Astrocyte (in vitro differentiated cells and primary cell): ENCODE measurements around the gene DDX59. TPM values are rescaled to one million over a fixed set of nuclear protein-coding genes. Genes with fewer than 3 reads are reported as not detected.

Source experiments
- DNase-seq: peaks from one replicate; pipeline ENCODE4 v3.0.0-alpha.2; 2010; ENCODE audit warnings: low read depth
- FAIRE-seq: peaks from 2 replicates; lab custom pipeline; 2011; peaks lifted over from hg19 to GRCh38; lab: Jason Lieb, UNC
- H2AFZ ChIP-seq: 2 replicates; pipeline ENCODE4 v1.6.0; 2012; ENCODE audit warnings: low read depth, low read length, inconsistent platforms
- H3K27ac ChIP-seq: 2 replicates; pipeline ENCODE4 v1.5.1; 2011; ENCODE audit warnings: low read depth, low read length, inconsistent platforms
- H3K27me3 ChIP-seq: 2 replicates; pipeline ENCODE4 v1.6.0; 2011; ENCODE audit warnings: low read length, inconsistent platforms; ENCODE audit not compliant: insufficient read depth
- H3K36me3 ChIP-seq: 2 replicates; pipeline ENCODE4 v1.5.1; 2011; ENCODE audit warnings: low read length, inconsistent platforms; ENCODE audit not compliant: insufficient read depth
- H3K4me1 ChIP-seq: 2 replicates; pipeline ENCODE4 v1.5.1; 2011; ENCODE audit warnings: low read length, inconsistent platforms; ENCODE audit not compliant: insufficient read depth
- H3K4me2 ChIP-seq: 2 replicates; pipeline ENCODE4 v1.6.0; 2012; ENCODE audit warnings: low read length, inconsistent platforms
- H3K4me3 ChIP-seq: 2 replicates; pipeline ENCODE4 v1.5.1; 2011; ENCODE audit warnings: low read depth, mild to moderate bottlenecking, low read length, inconsistent platforms; ENCODE audit not compliant: insufficient read depth
- H3K79me2 ChIP-seq: 2 replicates; pipeline ENCODE4 v1.6.0; 2012; ENCODE audit warnings: mild to moderate bottlenecking, low read length, inconsistent platforms; ENCODE audit not compliant: insufficient read depth
- H3K9ac ChIP-seq: 2 replicates; pipeline ENCODE4 v1.6.0; 2012; ENCODE audit warnings: mild to moderate bottlenecking, low read length, inconsistent platforms
- H3K9me3 ChIP-seq: 2 replicates; pipeline ENCODE4 v1.5.1; 2012; ENCODE audit warnings: low read depth, mild to moderate bottlenecking, low read length, inconsistent platforms; ENCODE audit not compliant: insufficient read depth
- H4K20me1 ChIP-seq: 2 replicates; pipeline ENCODE4 v1.6.0; 2012; ENCODE audit warnings: low read length, inconsistent platforms; ENCODE audit not compliant: insufficient read depth
- H3K27ac Mint-ChIP-seq: one replicate; pipeline ENCODE4 v1.8.0; 2021; ENCODE audit warnings: mild to moderate bottlenecking, mixed read lengths; ENCODE audit not compliant: unreplicated experiment
- H3K27me3 Mint-ChIP-seq: one replicate; pipeline ENCODE4 v1.8.0; 2021; ENCODE audit warnings: low read depth, mixed read lengths; ENCODE audit not compliant: unreplicated experiment
- H3K36me3 Mint-ChIP-seq: one replicate; pipeline ENCODE4 v1.8.0; 2021; ENCODE audit warnings: low read depth, mixed read lengths; ENCODE audit not compliant: unreplicated experiment
- H3K4me1 Mint-ChIP-seq: one replicate; pipeline ENCODE4 v1.8.0; 2021; ENCODE audit warnings: low read depth, mixed read lengths; ENCODE audit not compliant: unreplicated experiment
- H3K4me3 Mint-ChIP-seq: one replicate; pipeline ENCODE4 v1.8.0; 2021; ENCODE audit warnings: mild to moderate bottlenecking, moderate library complexity, mixed read lengths; ENCODE audit not compliant: unreplicated experiment
- H3K9me3 Mint-ChIP-seq: one replicate; pipeline ENCODE4 v1.8.0; 2021; ENCODE audit warnings: mild to moderate bottlenecking, mixed read lengths; ENCODE audit not compliant: unreplicated experiment
- EZH2 ChIP-seq: IDR thresholded peaks from 2 replicates; pipeline ENCODE4 v1.6.1; 2012; ENCODE audit warnings: mild to moderate bottlenecking, low read length, inconsistent platforms; ENCODE audit not compliant: insufficient read depth
- total RNA-seq: library from RNA; stranded (reverse); gene quantifications from 2 replicates; pipeline ENCODE4 v1.2.1, GENCODE V29; 2021
- TF ChIP-seq, protein P1 (sequence below): IDR thresholded peaks from 2 replicates; pipeline ENCODE4 v1.5.1; 2011; ENCODE audit warnings: low read depth, mild to moderate bottlenecking, inconsistent platforms, low read length, moderate library complexity; ENCODE audit not compliant: insufficient read depth

The DDX59 gene
- total RNA-seq, 1 donor from 2014 or later: 12.6 TPM

DNA sequence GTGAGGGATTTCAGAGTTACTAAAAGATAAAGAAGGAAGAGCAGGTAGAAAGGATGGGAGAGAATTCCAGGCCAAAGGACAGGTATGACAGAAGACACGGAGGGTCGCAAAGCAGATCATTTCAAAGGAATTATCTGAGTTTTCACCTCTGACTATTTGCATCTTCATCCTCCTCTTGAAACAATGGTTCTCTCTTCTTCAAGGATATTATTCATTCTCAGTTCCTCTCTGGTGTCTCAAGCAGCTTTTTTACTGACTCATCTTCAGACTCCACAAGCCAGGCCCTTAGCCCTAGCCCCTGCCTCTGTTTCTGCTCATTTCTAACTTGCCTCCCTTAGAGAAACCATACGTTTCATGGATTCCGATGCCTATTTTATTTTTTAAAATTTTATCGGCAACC lies 15.0 kb downstream of the DDX59 start:
- peaks cover 7% of the 10 kb centered on the region for H3K36me3 ChIP-seq
- Mint-ChIP-seq H3K27me3 (no peaks in the 10 kb centered on the region), H3K4me3 (no peak overlapping the region), H3K4me1 (peaks cover 22% of the 10 kb centered on the region), H3K9me3 (no peaks in the 10 kb centered on the region), H3K27ac (peak overlapping the region; percentile 55), H3K36me3 (peaks cover 14% of the 10 kb centered on the region)
- TF ChIP-seq, protein P1, sequence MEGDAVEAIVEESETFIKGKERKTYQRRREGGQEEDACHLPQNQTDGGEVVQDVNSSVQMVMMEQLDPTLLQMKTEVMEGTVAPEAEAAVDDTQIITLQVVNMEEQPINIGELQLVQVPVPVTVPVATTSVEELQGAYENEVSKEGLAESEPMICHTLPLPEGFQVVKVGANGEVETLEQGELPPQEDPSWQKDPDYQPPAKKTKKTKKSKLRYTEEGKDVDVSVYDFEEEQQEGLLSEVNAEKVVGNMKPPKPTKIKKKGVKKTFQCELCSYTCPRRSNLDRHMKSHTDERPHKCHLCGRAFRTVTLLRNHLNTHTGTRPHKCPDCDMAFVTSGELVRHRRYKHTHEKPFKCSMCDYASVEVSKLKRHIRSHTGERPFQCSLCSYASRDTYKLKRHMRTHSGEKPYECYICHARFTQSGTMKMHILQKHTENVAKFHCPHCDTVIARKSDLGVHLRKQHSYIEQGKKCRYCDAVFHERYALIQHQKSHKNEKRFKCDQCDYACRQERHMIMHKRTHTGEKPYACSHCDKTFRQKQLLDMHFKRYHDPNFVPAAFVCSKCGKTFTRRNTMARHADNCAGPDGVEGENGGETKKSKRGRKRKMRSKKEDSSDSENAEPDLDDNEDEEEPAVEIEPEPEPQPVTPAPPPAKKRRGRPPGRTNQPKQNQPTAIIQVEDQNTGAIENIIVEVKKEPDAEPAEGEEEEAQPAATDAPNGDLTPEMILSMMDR: no peak
- TF ChIP-seq EZH2: no peak
- H3K27me3 ChIP-seq: no peaks in the 10 kb centered on the region
- H4K20me1 ChIP-seq: no peaks in the 10 kb centered on the region
- no peak overlapping the region for H3K4me3 ChIP-seq
- H3K9me3 ChIP-seq: no peaks in the 10 kb centered on the region
- H3K27ac ChIP-seq: no peak overlapping the region
- no peak overlapping the region for H3K9ac ChIP-seq
- H3K79me2 ChIP-seq: no peaks in the 10 kb centered on the region
- no peak for DNase-seq
- H2AFZ ChIP-seq: no peak overlapping the region
- FAIRE-seq: no peak
- H3K4me1 ChIP-seq: peaks cover 6% of the 10 kb centered on the region
- H3K4me2 ChIP-seq: no peak overlapping the region

DNA sequence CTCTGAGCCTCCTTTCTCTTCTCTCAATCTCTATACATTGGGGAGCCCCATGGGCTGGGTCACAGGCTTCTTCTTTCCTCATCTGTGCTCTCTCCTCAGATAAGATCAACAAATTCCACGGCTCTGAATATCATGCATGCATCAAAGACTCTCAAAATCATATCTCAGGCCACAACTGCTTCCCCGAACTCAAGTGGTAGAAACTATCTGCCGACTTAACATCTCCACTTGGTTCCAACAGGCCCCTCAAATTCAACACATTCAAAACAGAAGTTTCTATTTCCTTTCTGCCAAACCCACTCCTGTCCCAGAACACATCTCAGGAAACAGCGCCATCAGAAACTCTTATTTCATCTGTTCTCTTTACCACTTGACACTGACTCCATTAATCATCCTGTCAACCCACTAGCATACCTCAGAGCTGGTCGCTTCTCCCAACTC lies 16.7 kb downstream of the DDX59 start:
- H3K9me3 Mint-ChIP-seq: no peaks in the 10 kb centered on the region
- H3K36me3 Mint-ChIP-seq: peaks cover 15% of the 10 kb centered on the region
- DNase-seq (peak; percentile 14), FAIRE-seq (no peak)
- H3K4me3 Mint-ChIP-seq: no peak overlapping the region
- H4K20me1 ChIP-seq: no peaks in the 10 kb centered on the region
- no peak overlapping the region for H3K4me2 ChIP-seq
- no peaks in the 10 kb centered on the region for H3K4me1 ChIP-seq
- no peak overlapping the region for H3K27ac Mint-ChIP-seq
- peaks cover 9% of the 10 kb centered on the region for H3K36me3 ChIP-seq
- no peak for TF ChIP-seq EZH2
- TF ChIP-seq, protein P1: no peak
- no peaks in the 10 kb centered on the region for H3K9me3 ChIP-seq
- no peak overlapping the region for H3K9ac ChIP-seq
- no peak overlapping the region for H3K27ac ChIP-seq
- no peak overlapping the region for H2AFZ ChIP-seq
- H3K4me3 ChIP-seq: no peak overlapping the region
- no peaks in the 10 kb centered on the region for H3K27me3 Mint-ChIP-seq
- no peaks in the 10 kb centered on the region for H3K27me3 ChIP-seq
- H3K79me2 ChIP-seq: no peaks in the 10 kb centered on the region
- peaks cover 12% of the 10 kb centered on the region for H3K4me1 Mint-ChIP-seq

DNA sequence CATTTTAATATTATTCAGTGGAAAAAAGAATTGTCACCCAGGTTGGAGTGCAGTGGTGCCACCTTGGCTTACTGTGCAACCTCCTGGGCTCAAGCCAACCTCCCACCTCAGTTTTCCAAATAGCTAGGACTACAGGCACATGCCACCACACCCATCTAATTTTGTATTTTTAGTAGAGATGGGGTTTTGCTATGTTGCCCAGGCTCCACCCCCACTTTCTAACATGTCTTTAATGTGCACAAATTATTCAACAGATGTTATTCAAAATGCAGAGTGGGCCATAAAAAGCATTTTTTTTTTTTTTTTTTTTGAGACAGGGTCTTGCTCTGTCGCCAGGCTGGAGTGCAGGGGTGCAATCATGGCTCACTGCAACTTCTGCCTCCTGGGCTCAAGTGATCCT lies 17.3 kb downstream of the DDX59 start:
- Mint-ChIP-seq H3K36me3 (peaks cover 12% of the 10 kb centered on the region), H3K4me3 (no peak overlapping the region), H3K4me1 (peaks cover 12% of the 10 kb centered on the region), H3K27ac (no peak overlapping the region), H3K9me3 (no peaks in the 10 kb centered on the region), H3K27me3 (no peaks in the 10 kb centered on the region)
- TF ChIP-seq, protein P1: no peak
- TF ChIP-seq EZH2: no peak
- Histone ChIP-seq H3K79me2 (no peaks in the 10 kb centered on the region), H4K20me1 (no peaks in the 10 kb centered on the region), H3K36me3 (peaks cover 9% of the 10 kb centered on the region), H3K9me3 (no peaks in the 10 kb centered on the region), H3K9ac (no peak overlapping the region), H2AFZ (no peak overlapping the region), H3K4me3 (no peak overlapping the region), H3K27ac (no peak overlapping the region), H3K27me3 (no peaks in the 10 kb centered on the region), H3K4me2 (no peak overlapping the region), H3K4me1 (no peaks in the 10 kb centered on the region)
- FAIRE-seq (no peak), DNase-seq (no peak)
